Sigmoid colon (tissue), 7 donors: ENCODE measurements around the gene ROBO1. TPM values are rescaled to one million over a fixed set of nuclear protein-coding genes. Genes with fewer than 3 reads are reported as not detected.

ENCODE experiments used
- DNase-seq: peaks from one replicate; pipeline ENCODE4 v3.0.0-alpha.2; 2019
- H3K27ac ChIP-seq, 4 donors: fragments of 200-600 bp; sonication (generic); one replicate each; pipeline ENCODE4 v1.5.1; 2016 to 2019; ENCODE audit warnings: mild to moderate bottlenecking in 1 of 4
- H3K27me3 ChIP-seq, 3 donors: fragments of 200-600 bp; sonication (generic); one replicate each; pipeline ENCODE4 v1.5.1; 2019; ENCODE audit warnings: mild to moderate bottlenecking in 1 of 3
- H3K36me3 ChIP-seq, 4 donors: fragments of 200-600 bp; sonication (generic); one replicate each; pipeline ENCODE4 v1.5.1; 2016 to 2019
- H3K4me1 ChIP-seq, 4 donors: fragments of 200-600 bp; sonication (generic); one replicate each; pipeline ENCODE4 v1.5.1; 2017 to 2019
- H3K4me3 ChIP-seq, 4 donors: fragments of 200-600 bp; sonication (generic); one replicate each; pipeline ENCODE4 v1.5.1; 2017 to 2019; ENCODE audit warnings: mild to moderate bottlenecking in 2 of 4, moderate library complexity in 1 of 4
- H3K9me3 ChIP-seq, 4 donors: fragments of 200-600 bp in 3 of 4; sonication (generic) in 3 of 4; one replicate each; pipeline versions ENCODE4 v1.5.1 to v1.6.1; 2013 to 2019
- CTCF ChIP-seq, 4 experiments: fragments of 450-650 bp in 3 of 4; fragments of 200-600 bp in 1 of 4; IDR thresholded peaks; one replicate each; pipeline ENCODE4 v1.5.1; 2016 to 2019; ENCODE audit warnings: antibody characterized with exemption in 4 of 4, mild to moderate bottlenecking in 3 of 4, moderate library complexity in 2 of 4
- EP300 ChIP-seq, 4 donors: sonication (generic); formaldehyde crosslinking; IDR thresholded peaks; one replicate each; pipeline ENCODE4 v1.6.1; 2017; ENCODE audit warnings: antibody characterized with exemption in 4 of 4
- POLR2A ChIP-seq, 2 donors: fragments of 450-650 bp; IDR thresholded peaks; one replicate each; pipeline ENCODE4 v1.6.1; 2016; ENCODE audit warnings: antibody characterized with exemption in 2 of 2, mild to moderate bottlenecking in 2 of 2, moderate library complexity in 2 of 2
- POLR2AphosphoS5 ChIP-seq, 4 donors: sonication (generic); formaldehyde crosslinking; IDR thresholded peaks; one replicate each; pipeline ENCODE4 v1.6.1; 2017; ENCODE audit warnings: antibody characterized with exemption in 4 of 4
- whole genome bisulfite sequencing, 2 donors: extraction: QIAGEN DNeasy Blood & Tissue Kit; methylation state at CpG; one replicate each; pipeline ENCODE4 v1.1.7; 2013; 5-methylcytosine and 5-hydroxymethylcytosine counted together
- intact Hi-C: fragments of 100-400 bp; cut with DNase I; formaldehyde crosslinking; loops from one replicate; pipeline ENCODE4 v1.15.1; 2023
- polyA plus RNA-seq, 3 donors: library from polyadenylated mRNA; stranded (reverse); fragments of 200-250 nt; gene quantifications; one replicate each; pipeline ENCODE4 v1.2.3, GENCODE V29; 2013
- total RNA-seq, 4 donors: library from RNA; depleted of rRNA; stranded (reverse); fragments of >200 nt; gene quantifications; one replicate each; pipeline ENCODE4 v1.1.0, GENCODE V29; 2016
- donor health status: healthy with polysubstance abuse.
- donor health status: Bipolar disorder and iron deficiency.
- donor health status: healthy.

Gene ROBO1
- total and polyA plus RNA-seq, 7 donors, result 0.69 to 45.7 (median 32.4) TPM

- no peaks in the 10 kb centered on the region for H3K27me3 ChIP-seq
- H3K4me1 ChIP-seq, result no peaks in the 10 kb centered on the region
- no peak overlapping the region for H3K27ac ChIP-seq
- 83 to 87% methylated on average over 3 of the region's 3 CpGs for WGBS, 2 donors
- intact Hi-C loops, result no loop called here
- no peaks in the 10 kb centered on the region for H3K9me3 ChIP-seq
- H3K36me3 ChIP-seq, result peaks cover 0 to 27% (median 6%) of the 10 kb centered on the region in 4 donors
- no peak overlapping the region for H3K4me3 ChIP-seq
- no peak for DNase-seq
- TF ChIP-seq CTCF (IDR thresholded peaks at IDR 0.05) (no peak), EP300 (IDR thresholded peaks at IDR 0.05) (no peak), POLR2A (IDR thresholded peaks at IDR 0.05) (no peak), POLR2AphosphoS5 (IDR thresholded peaks at IDR 0.05) (no peak)
Observed at GRCh38 chr3:78604341-78604740, 1163.5 kb downstream of the ROBO1 start.

GRCh38 chr3:78601249-78601648 is 1166.5 kb downstream of the ROBO1 start:
- 83 to 90% methylated on average over 2 of the region's 2 CpGs for WGBS, 2 donors
- H3K9me3 ChIP-seq, result no peaks in the 10 kb centered on the region

GRCh38 chr3:78589778-78590177 is 1178.0 kb downstream of the ROBO1 start:
- Histone ChIP-seq H3K27ac (no peak overlapping the region), H3K4me1 (no peaks in the 10 kb centered on the region), H3K27me3 (no peaks in the 10 kb centered on the region), H3K36me3 (no peaks in the 10 kb centered on the region), H3K9me3 (no peaks in the 10 kb centered on the region), H3K4me3 (no peak overlapping the region)
- no peak for DNase-seq
- intact Hi-C loops, result no loop called here
- 4 to 46% methylated on average over 1 of the region's 1 CpG for WGBS, 2 donors
- TF ChIP-seq POLR2A (IDR thresholded peaks at IDR 0.05) (no peak), POLR2AphosphoS5 (IDR thresholded peaks at IDR 0.05) (no peak), CTCF (IDR thresholded peaks at IDR 0.05) (no peak), EP300 (IDR thresholded peaks at IDR 0.05) (no peak)

More at GRCh38 chr3:78601249-78601648, 1166.5 kb downstream of the ROBO1 start:
- no peak for TF ChIP-seq CTCF (IDR thresholded peaks at IDR 0.05)
- no peak for TF ChIP-seq EP300 (IDR thresholded peaks at IDR 0.05)
- Histone ChIP-seq H3K36me3 (peaks cover 0 to 26% (median 4%) of the 10 kb centered on the region in 4 donors), H3K4me3 (no peak overlapping the region), H3K27me3 (no peaks in the 10 kb centered on the region), H3K27ac (no peak overlapping the region), H3K4me1 (no peaks in the 10 kb centered on the region)
- DNase-seq, result no peak
- intact Hi-C loops, result no loop called here

GRCh38 chr3:78588906-78589621 is 1178.7 kb downstream of the ROBO1 start:
- Histone ChIP-seq H3K4me1 (no peaks in the 10 kb centered on the region), H3K27ac (no peak overlapping the region), H3K9me3 (no peaks in the 10 kb centered on the region), H3K36me3 (no peaks in the 10 kb centered on the region), H3K4me3 (no peak overlapping the region), H3K27me3 (no peaks in the 10 kb centered on the region)
- WGBS, 2 donors, result 83 to 86% methylated on average over 3 of the region's 3 CpGs
- intact Hi-C loops, result no loop called here
- DNase-seq, result no peak
- TF ChIP-seq EP300 (IDR thresholded peaks at IDR 0.05) (no peak), POLR2AphosphoS5 (IDR thresholded peaks at IDR 0.05) (no peak), CTCF (IDR thresholded peaks at IDR 0.05) (no peak)

GRCh38 chr3:78580681-78581080 is 1187.1 kb downstream of the ROBO1 start:
- Histone ChIP-seq H3K4me3 (no peak overlapping the region), H3K9me3 (no peaks in the 10 kb centered on the region), H3K27me3 (no peaks in the 10 kb centered on the region), H3K36me3 (no peaks in the 10 kb centered on the region), H3K4me1 (no peaks in the 10 kb centered on the region), H3K27ac (no peak overlapping the region)
- no peak for DNase-seq
- intact Hi-C loops, result no loop called here
- no peak for TF ChIP-seq CTCF (IDR thresholded peaks at IDR 0.05)
- no peak for TF ChIP-seq POLR2A (IDR thresholded peaks at IDR 0.05)
- TF ChIP-seq EP300 (IDR thresholded peaks at IDR 0.05), result no peak
- TF ChIP-seq POLR2AphosphoS5 (IDR thresholded peaks at IDR 0.05), result no peak
- 52 to 65% methylated on average over 2 of the region's 2 CpGs for WGBS, 2 donors
